ENCODE results near the gene ASF1B.

ASF1B gene

DNA sequence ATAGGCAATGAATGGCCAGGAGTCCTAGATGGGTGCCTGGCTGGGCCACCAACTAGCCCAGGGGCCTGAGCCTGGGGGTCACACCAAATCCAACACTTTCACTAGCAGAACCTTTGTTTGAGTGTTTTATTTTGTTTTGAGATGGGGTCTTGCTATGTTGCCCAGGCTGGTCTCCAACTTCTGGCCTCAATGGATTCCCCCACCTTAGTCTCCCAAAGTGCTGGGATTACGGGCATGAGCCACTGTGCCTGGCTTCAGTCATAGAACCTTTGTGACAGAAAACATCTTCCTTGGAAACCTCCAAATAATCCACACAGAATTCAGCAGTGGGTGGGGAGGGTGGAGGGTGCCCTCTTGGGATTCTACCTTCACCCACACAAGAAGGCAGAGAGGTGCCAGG, 24.9 kb downstream of the ASF1B start:
- DNase-seq (ENCODE audit: low read depth) = no peak

DNA sequence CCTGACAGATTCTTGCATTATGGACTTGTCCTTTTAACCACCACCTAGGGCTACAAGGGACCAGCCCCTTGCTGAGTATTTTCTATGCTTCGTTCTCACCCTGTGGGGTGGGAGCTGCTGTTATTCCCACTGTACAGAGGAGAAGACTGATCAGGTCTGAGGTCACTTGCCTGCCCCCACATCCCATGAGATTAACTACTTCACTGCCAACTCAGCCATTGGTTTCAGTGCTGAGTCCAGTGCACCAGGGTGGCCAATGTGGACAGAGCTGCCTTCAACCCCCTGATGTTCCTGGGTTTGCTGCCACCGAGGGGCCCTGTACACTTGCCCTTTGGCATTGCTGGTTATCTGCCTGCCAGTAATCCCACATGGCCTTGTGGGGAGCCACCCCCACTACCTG, 25.7 kb downstream of the ASF1B start:
- DNase-seq (ENCODE audit: low read depth) = no peak

DNA sequence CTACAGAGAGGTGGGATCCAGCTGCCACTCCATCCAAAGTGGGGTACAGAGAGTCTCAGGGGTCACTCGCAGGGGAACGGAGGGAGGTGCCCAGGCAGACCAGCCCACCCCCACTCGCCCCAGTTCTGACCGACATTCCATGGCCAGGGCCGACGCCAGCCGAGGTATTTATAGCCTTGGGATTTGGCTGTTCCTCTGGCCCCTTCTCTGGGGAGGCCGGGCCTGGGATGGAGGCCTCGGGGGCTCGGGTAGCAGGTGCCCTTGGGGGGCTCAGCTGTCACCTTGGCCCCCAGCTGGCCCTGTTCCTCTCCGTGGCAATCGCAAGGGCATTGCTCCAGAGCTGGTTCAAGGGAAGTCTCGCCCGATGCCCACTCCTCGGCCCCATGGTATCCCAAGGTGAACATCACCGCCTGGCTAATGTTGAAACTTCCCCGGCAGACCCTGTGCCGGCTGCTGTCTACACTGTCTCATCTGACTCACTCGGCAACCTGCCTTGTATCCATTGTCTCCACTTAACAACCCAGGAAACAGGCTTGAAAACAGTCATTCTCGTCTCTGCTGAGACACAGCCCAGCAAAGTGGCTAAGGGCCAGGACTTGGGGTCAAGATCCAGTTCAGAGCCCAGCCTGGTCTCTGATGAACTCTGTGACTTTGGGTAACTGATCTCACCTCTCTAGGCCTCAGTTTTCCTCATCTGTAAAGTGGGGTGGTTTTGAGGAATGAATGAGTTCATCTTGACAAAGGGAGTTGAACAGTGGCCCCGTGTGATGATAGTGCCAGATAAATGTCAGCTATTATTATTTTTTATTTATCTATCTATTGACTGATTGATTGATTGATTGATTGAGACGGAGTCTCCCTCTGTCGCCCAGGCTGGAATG, 28.6 kb downstream of the ASF1B start:
- no peak for DNase-seq (ENCODE audit: low read depth)

DNA sequence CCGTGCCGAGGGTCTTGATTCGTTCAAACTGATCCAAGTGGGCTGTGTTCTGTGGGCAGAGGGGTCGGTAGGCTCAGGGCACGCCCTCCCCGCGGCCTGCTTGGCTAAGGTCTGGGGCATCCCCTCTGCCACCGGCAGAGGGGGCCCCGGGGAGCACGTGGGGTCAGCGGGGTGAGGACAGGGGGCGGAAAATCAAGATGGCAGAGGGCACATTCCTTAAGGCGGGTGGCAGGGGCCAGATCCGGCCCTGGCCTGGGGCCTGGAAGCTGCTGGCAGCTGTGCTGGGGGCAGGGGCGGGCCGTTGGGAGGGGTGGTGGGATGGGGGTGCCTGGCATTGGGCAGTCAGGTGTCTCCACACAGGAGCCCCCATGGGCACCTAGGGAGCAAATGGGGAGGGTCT, 29.5 kb downstream of the ASF1B start:
- DNase-seq (ENCODE audit: low read depth) = no peak

DNA sequence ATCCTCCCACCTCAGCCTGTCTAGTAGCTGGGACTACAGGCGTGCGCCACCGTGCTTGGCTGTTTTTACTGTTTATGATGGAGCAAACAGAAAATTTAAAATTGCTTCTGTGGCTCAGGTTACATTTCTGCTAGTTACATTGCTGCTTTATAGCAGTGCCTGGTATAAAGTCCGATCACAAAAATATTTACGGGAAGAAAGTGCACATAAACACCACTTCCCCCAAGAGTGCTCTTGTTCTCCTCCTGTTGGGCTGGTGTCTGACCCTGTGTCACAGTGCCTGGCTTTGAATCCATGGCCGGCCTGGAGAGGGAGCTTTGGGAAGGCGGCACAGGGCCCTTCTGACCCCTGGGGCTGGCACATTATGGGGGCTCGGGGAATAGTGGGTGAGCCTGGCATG, 30.7 kb downstream of the ASF1B start:
- no peak for DNase-seq (ENCODE audit: low read depth)

DNA sequence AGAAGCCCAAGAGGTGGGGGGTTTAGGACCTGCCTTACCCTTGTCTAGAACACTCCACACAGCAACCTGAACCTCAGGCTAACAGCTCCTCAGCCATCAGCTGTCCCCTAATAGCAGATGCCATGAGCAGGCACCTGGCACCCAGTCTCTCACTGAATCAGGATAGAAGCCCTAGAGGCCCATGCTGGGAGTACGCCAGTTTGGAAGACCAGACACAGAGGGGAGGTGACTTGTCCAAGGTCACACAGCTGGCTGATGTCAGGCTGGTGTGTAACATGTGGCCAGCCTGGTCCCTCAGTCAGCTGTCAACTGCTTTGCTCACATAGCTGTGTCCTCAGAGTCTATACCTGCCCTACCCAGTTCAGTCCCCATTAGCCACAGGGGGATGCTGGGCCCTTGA, 33.1 kb downstream of the ASF1B start:
- no peak for DNase-seq (ENCODE audit: low read depth)

DNA sequence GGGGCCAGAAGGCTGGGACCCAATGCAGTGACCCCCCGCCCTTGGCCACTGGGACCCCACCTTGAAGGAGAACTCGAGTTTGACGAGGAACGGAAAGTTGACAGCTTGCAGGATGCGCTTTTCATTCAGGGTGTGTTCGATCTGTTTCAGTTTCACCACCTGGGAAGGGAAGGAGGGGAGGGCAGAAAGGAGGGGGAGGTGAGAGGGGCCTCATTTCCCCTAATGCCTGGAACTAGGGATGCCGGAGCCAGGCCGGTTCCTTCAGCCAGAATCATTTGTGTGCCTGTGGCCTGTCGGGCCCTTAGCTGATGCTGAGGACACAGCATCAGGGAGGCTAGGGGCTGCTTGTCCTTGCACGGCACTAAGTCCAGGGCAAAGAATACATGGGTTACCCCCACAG, 33.6 kb downstream of the ASF1B start:
- DNase-seq (ENCODE audit: low read depth) = no peak

DNA sequence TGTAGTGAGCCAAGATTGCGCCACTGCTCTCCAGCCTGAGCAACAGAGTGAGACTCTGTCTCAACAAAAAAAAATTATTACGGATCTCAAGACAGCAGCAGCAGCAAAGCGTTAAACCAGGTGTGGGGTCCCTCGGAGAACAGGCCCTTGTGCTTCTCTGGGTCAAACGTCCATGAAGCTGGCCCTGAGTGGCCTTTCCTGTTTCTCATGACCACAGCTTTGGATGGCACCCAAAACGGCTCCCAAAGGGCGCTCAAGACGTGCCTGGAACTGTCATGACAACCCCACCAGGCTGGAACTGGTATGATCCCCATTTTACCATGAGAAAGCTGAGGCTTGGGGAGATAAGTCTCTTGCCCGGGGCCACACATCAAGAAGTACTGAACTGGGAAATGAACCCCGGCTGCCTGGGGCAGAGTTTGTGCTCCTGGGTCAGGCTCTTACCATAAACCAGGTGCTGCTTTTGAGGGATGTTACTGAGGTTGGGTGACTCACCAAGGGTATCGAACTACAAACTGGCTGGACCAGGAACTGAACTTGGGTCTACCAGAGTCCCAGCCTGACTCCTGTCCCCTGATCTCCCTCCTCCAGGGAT, 34.2 kb downstream of the ASF1B start:
- DNase-seq (ENCODE audit: low read depth) = no peak

DNA sequence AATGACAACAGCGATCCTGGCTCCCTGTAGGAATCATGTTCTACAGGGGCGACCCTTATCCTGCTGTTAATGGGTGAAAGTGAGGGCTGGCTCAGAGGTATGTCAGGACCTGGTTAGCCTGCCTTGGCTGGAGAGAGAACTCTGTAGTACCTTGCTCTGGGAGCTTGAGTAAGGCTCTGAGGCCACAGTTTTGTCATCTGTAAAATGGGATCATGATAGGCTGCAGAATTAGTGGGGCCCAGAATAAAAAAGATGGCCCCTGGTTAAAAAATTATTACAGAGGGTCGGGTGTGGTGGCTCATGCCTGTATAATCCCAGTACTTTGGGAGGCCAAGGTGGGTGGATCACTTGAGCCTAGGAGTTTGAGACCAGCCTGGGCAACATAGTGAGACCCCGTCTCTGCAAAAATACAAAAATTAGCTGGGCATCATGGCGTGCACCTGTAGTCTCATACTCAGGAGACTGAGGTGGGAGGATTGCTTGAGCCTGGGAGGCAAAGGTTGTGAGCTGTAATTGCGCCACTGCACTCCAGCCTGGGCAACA, 35.3 kb downstream of the ASF1B start:
- DNase-seq (ENCODE audit: low read depth) = no peak

DNA sequence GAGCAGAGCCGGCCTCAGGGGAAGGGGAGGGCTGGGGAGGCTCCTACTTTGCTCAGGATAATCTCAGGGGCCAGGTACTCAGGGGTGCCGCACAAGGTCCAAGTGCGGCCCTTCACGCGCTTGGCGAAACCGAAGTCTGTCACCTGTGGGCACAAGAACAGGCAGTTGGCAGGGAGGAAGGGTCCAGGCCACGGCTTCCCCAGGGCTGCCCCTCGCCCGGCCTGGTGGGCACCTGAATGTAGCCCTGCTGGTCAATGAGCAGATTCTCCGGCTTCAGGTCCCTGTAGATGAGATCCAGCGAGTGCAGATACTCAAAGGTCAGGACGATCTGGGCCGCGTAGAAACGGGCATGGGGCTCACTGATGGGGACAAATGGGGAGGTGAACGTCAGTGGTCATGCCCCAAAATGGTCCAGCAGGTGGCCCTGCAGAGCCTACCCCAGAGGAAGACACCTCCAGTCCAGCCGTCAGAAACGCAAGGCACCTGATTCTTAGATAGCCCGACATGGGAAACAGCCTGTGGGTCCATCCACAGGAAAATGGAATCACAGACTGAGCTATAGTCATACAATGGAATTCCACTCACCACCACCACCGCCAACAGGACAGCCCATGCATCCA, 38.7 kb downstream of the ASF1B start:
- DNase-seq (ENCODE audit: low read depth) = no peak

DNA sequence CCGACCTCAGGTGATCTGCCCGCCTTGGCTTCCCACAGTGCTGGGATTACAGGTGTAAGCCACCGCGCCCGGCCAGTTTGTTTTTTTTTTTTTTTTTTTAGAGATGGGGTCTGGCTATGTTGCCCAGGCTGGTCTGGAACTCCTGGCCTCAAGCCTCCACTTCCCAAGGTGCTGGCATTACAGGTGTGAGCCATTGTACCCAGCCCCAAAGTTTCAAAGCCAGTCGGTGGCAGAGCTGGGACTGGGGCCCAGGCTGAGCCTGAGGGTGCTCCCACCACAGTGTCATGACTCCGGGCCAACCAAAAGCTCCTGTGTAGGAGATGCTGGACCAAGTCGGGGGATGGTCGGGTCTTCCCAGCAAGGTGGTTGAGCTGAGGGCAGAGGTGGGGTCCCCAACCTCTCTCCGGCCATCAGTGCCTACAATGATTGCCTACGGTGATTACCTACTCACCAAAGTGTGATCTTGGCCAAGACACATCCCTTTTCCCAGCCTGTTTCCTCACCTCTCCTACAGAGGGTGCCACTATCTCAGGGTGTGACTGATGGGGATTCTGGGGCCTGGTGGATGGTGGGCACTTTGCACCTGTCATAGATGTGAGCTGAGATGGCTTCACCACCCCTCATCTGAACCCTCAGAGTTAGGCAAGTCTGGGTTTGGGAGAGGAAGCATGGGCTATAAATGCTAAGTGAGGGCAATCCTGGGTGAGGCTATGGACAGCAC, 40.0 kb downstream of the ASF1B start:
- no peak for DNase-seq (ENCODE audit: low read depth)

DNA sequence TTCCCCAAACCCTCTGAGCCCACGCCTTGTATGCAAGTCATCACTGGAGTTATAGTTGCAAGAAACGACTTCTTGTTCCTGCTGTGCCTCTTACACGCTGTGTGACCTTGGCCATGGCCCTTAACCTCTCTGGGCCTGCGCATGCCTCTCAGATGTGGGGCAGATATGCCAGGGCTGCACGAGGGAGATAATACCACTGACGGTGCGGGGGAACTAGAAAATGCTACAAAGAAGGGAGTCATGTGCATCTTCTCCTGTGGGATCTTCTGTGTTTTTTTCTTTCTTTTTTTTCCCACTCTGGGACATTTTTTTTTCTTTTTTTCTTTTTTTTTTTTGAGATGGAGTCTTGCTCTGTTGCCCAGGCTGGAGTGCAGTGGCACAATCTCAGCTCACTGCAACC, 41.5 kb downstream of the ASF1B start:
- DNase-seq (ENCODE audit: low read depth) = no peak

DNA sequence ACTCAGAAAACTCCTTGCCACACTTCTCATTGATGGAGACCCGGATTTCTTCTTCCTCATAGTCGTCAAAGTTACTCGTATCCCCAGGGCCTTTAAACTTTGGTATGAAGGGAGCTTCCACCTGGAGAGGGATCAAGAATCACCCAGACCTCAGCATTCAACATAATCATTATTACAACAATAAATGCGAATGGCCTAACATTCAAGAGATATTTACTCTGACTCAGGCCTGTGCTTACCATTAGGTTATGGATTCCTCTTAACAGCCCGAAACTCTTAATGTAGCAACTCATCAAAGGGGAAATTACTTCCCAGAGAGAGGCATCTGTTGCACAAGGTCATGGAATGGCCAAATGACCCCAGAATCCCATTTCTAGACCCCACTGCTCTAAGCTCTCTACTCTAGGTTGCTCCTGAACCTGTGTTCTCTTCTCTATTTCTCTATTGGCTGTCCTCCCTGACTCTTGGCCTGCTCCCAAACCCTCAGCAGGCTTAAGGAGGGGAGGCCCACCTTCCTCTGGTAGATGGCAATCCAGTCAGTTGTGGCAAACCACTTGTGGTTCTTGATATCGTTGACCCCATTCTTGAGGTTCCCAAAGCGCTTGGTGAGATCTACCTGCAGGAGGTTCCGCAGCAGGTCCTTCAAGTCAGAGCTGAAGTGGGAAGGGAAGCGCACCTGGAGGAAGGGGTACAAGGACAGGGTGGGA, 43.1 kb downstream of the ASF1B start:
- no peak for DNase-seq (ENCODE audit: low read depth)

DNA sequence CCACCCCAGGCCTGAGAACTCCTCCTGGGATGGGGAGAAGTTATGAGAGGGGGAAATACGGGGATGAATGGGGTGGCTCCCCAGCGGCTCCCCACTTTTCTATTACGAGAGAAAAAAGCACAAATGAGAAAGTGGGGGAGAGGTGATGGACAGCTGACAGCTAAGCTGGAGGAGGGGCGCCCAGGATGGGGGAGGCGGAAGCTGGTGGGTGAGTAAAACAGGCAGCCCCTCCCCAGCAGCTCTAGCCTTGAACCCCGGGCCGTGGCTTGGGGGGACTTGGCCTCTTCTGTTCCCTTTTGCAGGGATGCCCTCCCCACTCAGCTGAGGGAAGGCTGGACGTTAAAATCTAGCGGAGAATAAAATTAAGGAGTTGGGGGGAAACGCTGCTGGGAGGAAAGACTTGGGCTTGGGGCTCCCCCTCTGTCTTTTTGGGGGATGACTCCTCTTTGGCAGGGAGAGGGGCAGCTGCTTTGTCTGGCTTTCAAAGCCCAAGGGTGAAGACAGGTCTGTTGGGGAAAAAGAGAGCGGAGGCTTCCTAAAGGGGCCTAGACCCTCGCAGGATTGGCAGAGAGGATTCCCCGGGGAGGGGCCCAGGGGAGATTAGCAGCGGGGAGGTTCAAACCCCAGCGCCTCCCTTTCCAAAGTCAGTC, 44.5 kb downstream of the ASF1B start:
- no peak for DNase-seq (ENCODE audit: low read depth)

DNA sequence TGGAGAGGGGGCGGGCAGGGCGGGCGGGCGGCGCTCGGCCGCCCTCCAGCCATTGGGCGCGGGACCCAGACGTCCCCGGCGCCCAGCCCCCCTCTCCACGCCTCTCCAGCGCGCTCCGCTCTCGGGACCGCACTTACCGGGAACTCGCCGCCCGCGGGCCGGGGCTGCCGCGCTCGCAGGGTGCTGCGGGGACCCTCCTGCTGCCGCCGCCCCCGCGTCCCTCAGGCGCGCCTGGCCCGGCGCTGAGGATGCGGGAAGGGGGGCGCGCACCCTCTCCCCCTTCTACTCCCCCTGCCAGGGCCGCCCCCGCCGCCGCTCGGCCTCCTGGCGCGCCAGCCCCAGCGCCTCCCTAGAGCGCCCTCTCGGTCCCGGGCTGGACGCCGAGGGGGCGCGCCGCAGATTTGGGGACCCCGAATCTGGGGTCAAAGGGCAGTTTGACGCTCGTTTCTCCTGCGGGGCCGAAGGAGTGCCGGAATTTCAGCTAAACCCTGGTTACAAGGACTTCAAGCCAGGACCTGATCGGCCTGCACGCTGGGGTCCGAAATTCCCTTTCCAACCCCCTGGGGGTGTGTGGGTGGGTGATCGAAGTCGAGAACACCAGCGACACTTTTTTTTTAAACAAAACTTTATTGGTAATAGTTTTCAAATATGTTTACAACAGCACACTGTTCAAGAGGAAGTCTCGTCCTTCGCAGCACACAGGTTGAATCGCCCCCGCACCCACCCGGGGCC, 45.1 kb downstream of the ASF1B start:
- no peak for DNase-seq (ENCODE audit: low read depth)

DNA sequence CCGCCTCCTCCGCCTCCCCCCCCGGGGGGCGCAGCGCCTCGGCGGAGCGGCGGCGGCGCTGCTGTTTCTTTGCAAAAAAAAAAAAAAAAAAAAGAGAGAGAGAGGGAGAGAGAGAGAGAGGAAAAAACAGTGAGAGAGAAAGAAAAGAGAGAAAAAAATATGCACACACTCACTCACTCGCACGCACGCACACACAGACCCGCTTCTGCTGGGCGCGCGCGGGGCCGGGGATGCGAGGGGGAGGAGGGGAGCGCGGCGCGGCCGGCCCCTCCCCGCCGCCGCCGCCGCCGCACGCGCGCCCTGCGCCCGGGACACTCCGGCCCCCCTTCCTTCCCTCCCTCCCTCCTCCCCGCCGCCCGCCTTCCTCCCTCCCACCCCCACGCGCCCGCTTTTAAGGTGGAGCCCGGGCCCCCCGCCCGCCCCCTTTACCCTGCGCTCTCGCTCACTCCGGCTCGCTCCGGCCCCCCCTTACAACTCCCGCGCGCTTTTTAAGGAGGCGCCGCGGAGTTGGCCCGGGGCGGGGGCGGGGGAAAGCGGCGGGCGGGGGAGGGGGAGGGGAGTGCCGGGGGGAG, 45.8 kb downstream of the ASF1B start, which contains the start of gene SAMD1:
Gene SAMD1, minus strand, starts transcription at position 243 of the 572 bp plus-strand sequence.
- DNase-seq (ENCODE audit: low read depth) = no peak

DNA sequence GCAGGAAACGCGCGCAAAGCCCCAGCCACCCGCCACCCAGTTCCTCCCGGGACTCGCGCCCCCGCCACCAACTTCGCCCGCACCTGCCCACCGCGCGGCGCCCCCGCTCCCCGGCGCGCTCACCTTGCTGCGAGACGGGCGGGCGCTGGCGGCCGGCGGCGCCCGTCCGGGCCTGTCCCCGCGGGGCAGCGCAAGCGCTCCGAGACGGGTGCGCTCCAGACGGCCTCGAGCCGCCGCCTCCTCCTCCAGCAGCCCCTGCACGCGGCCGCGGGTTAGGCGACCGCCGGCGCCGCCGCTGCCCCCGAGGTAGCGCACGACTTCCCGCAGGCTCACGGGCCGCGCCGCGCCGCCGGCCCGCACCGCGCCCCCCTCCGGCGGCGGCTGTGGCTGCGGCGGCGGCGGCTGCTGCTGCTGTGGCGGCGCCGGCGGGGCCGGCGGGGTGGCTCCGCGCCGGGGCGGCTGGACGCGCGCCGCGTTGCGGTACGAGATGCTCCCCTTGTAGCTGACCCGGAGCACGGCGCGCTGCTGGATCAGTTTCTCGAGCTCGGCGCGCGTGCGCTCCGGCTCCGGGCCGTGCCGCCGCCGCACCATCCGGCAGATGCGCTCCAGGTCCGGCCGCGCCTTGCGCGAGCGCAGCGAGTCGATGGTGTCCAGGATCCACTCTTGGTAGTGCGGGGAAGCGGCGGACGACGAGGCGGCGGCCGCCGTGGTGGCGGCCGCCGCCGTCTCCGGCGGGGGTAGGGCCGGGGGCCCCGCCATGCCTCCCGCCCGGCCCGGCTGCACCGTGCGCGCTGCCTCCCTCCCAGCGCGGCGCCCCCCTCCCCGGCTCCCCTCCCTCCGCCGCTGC, 46.5 kb downstream of the ASF1B start:
- no peak for DNase-seq (ENCODE audit: low read depth)

DNA sequence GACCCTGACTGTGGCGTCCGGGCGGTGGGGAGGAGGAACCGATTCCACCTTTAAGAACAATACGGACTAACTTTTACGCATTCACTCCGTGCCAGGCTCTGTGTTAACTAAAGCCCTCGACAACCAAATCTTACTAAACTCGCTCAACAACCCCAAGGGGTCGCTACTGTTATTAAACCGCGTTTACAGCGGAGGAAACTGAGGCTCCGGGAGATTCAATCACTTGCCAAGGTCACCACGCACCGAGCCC, 47.1 kb downstream of the ASF1B start:
- no peak for DNase-seq (ENCODE audit: low read depth)

DNA sequence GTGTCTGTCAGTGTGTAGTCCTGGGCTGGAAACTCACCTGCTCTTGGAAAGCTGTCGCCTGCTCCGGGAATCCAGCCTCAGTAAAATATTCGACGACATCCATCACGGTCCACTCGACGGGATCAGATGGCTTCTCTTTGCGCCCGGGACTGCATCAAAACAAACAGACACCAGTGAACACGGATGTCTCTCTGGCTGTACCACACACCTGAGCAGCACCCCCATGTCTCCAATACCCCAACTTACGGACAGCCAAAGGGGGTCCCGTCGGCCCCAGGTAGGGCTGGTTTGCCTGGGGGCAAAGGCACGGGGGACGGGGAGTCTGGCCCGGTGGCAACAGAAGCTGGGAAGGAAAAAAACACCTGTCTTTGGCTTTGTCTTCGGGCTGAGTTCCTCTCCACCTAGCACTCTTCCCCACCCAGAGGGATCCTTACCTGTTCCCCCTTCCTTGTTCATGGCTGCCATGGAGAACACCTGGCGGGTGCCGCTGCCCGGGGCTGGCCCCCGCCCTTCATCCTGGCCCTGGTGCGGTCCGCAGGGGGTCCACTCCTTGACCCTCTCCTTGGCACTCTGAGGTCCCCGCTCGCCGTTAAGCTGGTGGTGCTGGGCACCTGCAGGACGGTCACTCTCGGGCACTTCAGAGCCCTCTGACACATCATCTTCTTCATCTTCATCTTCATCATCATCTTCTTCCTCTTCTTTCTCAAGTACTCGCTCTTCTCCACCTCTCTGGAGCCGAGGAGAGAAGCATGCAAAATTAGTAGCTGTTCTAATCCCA, 47.6 kb downstream of the ASF1B start:
- DNase-seq (ENCODE audit: low read depth) = no peak
